H9 (cell line): ENCODE measurements around the gene GALNT5. TPM values are rescaled to one million over a fixed set of nuclear protein-coding genes. Genes with fewer than 3 reads are reported as not detected.

Experiments used
- DNase-seq: peaks from one replicate; pipeline ENCODE4 v3.0.0-alpha.2; 2017
- H2AFZ ChIP-seq: one replicate; pipeline ENCODE4 v1.6.1; 2013; ENCODE audit warnings: mild to moderate bottlenecking, low read length, control low read depth, moderate library complexity
- H2AK5ac ChIP-seq: 2 replicates; pipeline ENCODE4 v1.6.1; 2013; ENCODE audit warnings: low read length, control low read depth, mixed read lengths; ENCODE audit not compliant: insufficient read length
- H2BK120ac ChIP-seq: one replicate; pipeline ENCODE4 v1.6.1; 2013; ENCODE audit warnings: low read depth, mild to moderate bottlenecking, low read length, control low read depth, inconsistent platforms; ENCODE audit not compliant: poor library complexity, severe bottlenecking
- H2BK12ac ChIP-seq: 2 replicates; pipeline ENCODE4 v1.6.1; 2013; ENCODE audit warnings: low read length, control low read depth, mixed read lengths, low read depth; ENCODE audit not compliant: insufficient read length
- H2BK15ac ChIP-seq: 2 replicates; pipeline ENCODE4 v1.6.1; 2013; ENCODE audit warnings: low read depth, low read length, control low read depth
- H2BK20ac ChIP-seq: one replicate; pipeline ENCODE4 v1.6.1; 2013; ENCODE audit warnings: low read depth, mild to moderate bottlenecking, low read length, control low read depth, inconsistent platforms; ENCODE audit not compliant: poor library complexity, severe bottlenecking
- H2BK5ac ChIP-seq: 2 replicates; pipeline ENCODE4 v1.6.1; 2013; ENCODE audit warnings: low read length, control low read depth, mixed read lengths; ENCODE audit not compliant: insufficient read length
- H3K14ac ChIP-seq: 2 replicates; pipeline ENCODE4 v1.6.1; 2013; ENCODE audit warnings: low read length, control low read depth; ENCODE audit not compliant: insufficient read depth
- H3K18ac ChIP-seq: 2 replicates; pipeline ENCODE4 v1.6.1; 2013; ENCODE audit warnings: low read depth, mild to moderate bottlenecking, mixed read lengths, low read length, control low read depth; ENCODE audit not compliant: insufficient read length
- H3K23ac ChIP-seq: 2 replicates; pipeline ENCODE4 v1.6.1; 2013; ENCODE audit warnings: low read length, control low read depth, mixed read lengths, low read depth; ENCODE audit not compliant: insufficient read length
- H3K23me2 ChIP-seq: 2 replicates; pipeline ENCODE4 v1.6.1; 2013; ENCODE audit warnings: low read depth, mild to moderate bottlenecking, mixed read lengths, low read length, control low read depth; ENCODE audit not compliant: insufficient read length, poor library complexity, severe bottlenecking
- H3K27ac ChIP-seq: 2 replicates; pipeline ENCODE4 v1.5.1; 2013; ENCODE audit warnings: low read length, control low read depth, mixed read lengths, low read depth; ENCODE audit not compliant: insufficient read length
- H3K27me3 ChIP-seq: 2 replicates; pipeline ENCODE4 v1.6.1; 2013; ENCODE audit warnings: low read length, control low read depth, inconsistent platforms; ENCODE audit not compliant: insufficient read depth
- H3K4ac ChIP-seq: 2 replicates; pipeline ENCODE4 v1.6.1; 2013; ENCODE audit warnings: low read depth, mild to moderate bottlenecking, control low read depth, inconsistent platforms, low read length, moderate library complexity
- H3K4me1 ChIP-seq: 2 replicates; pipeline ENCODE4 v1.6.1; 2013; ENCODE audit warnings: low read length, control low read depth, inconsistent platforms; ENCODE audit not compliant: insufficient read depth
- H3K4me2 ChIP-seq: 2 replicates; pipeline ENCODE4 v1.6.1; 2013; ENCODE audit warnings: low read length, control low read depth, mixed read lengths; ENCODE audit not compliant: insufficient read length, insufficient read depth
- H3K56ac ChIP-seq: 2 replicates; pipeline ENCODE4 v1.6.1; 2013; ENCODE audit warnings: low read depth, mild to moderate bottlenecking, mixed read lengths, low read length, control low read depth; ENCODE audit not compliant: insufficient read length
- H3K79me1 ChIP-seq: 2 replicates; pipeline ENCODE4 v1.6.1; 2013; ENCODE audit warnings: low read depth, mild to moderate bottlenecking, moderate library complexity, low read length, control low read depth, inconsistent platforms; ENCODE audit not compliant: insufficient read depth, poor library complexity, severe bottlenecking
- H3K79me2 ChIP-seq: 2 replicates; pipeline ENCODE4 v1.6.1; 2013; ENCODE audit warnings: low read length, control low read depth, inconsistent platforms; ENCODE audit not compliant: insufficient read depth
- H3K9ac ChIP-seq: 2 replicates; pipeline ENCODE4 v1.6.1; 2013; ENCODE audit warnings: low read length, control low read depth, mixed read lengths; ENCODE audit not compliant: insufficient read length; ENCODE audit errors: extremely low read depth
- H3K9me3 ChIP-seq: one replicate; pipeline ENCODE4 v1.6.1; 2013; ENCODE audit warnings: low read depth, low read length, inconsistent platforms; ENCODE audit not compliant: control insufficient read depth
- H3T11ph ChIP-seq: one replicate; pipeline ENCODE4 v1.6.1; 2013; ENCODE audit warnings: mild to moderate bottlenecking, low read length, control low read depth, inconsistent platforms
- H4K20me1 ChIP-seq: one replicate; pipeline ENCODE4 v1.6.1; 2013; ENCODE audit not compliant: control insufficient read depth, insufficient read length, insufficient read depth
- H4K5ac ChIP-seq: 2 replicates; pipeline ENCODE4 v1.6.1; 2013; ENCODE audit warnings: low read depth, mild to moderate bottlenecking, mixed read lengths, low read length, control low read depth; ENCODE audit not compliant: insufficient read length
- H4K8ac ChIP-seq: replicated peaks from 2 replicates; pipeline ENCODE4 v1.6.1; 2013; ENCODE audit warnings: low read length, control low read depth, mixed read lengths, low read depth; ENCODE audit not compliant: insufficient read length
- H4K91ac ChIP-seq: 2 replicates; pipeline ENCODE4 v1.6.1; 2013; ENCODE audit warnings: low read depth, mild to moderate bottlenecking, moderate library complexity, mixed read lengths, low read length, control low read depth; ENCODE audit not compliant: insufficient read length
- H3K27ac Mint-ChIP-seq, 3 experiments: 2 replicates in 2 of 3; 3 replicates in 1 of 3; pipeline ENCODE4 v1.8.0; 2020 to 2021; ENCODE audit warnings: mixed read lengths in 3 of 3, mild to moderate bottlenecking in 1 of 3, moderate library complexity in 1 of 3
- H3K27me3 Mint-ChIP-seq: 2 replicates; pipeline ENCODE4 v1.8.0; 2021; ENCODE audit warnings: low read depth, mild to moderate bottlenecking, moderate library complexity, mixed read lengths
- H3K36me3 Mint-ChIP-seq, 3 experiments: 2 replicates in 2 of 3; 3 replicates in 1 of 3; pipeline ENCODE4 v1.8.0; 2020 to 2021; ENCODE audit warnings: low read depth in 3 of 3, mixed read lengths in 3 of 3; ENCODE audit not compliant: insufficient read depth in 1 of 3
- H3K4me1 Mint-ChIP-seq, 2 experiments: 2 replicates each; pipeline ENCODE4 v1.8.0; 2020; ENCODE audit warnings: mixed read lengths in 2 of 2
- H3K4me3 Mint-ChIP-seq, 2 experiments: 2 replicates in 1 of 2; 3 replicates in 1 of 2; pipeline ENCODE4 v1.8.0; 2020 to 2021; ENCODE audit warnings: mild to moderate bottlenecking in 2 of 2, mixed read lengths in 2 of 2, moderate library complexity in 1 of 2
- H3K9me3 Mint-ChIP-seq, 2 experiments: 2 replicates in 1 of 2; 3 replicates in 1 of 2; pipeline ENCODE4 v1.8.0; 2020; ENCODE audit warnings: mild to moderate bottlenecking in 2 of 2, mixed read lengths in 2 of 2, moderate library complexity in 1 of 2
- CTCF ChIP-seq: fragments of 200-600 bp; sonication (generic); conservative IDR thresholded peaks from 3 replicates; pipeline ENCODE4 v1.8.0; 2021; ENCODE audit warnings: antibody characterized with exemption, mild to moderate bottlenecking
- WGBS: extraction: QIAGEN DNeasy Blood & Tissue Kit; methylation state at CpG from one replicate; pipeline ENCODE4 v1.1.7; 2013; ENCODE audit warnings: missing lambda C conversion rate, low lambda C conversion rate, mixed read lengths; ENCODE audit not compliant: insufficient read length; ENCODE audit errors: extremely low coverage; 5-methylcytosine and 5-hydroxymethylcytosine counted together
- total RNA-seq: library from RNA; stranded (reverse); gene quantifications from 2 replicates; pipeline ENCODE4 v1.2.1, GENCODE V29; 2021

The GALNT5 gene
- total RNA-seq, 1 experiment from 2014 or later, result 0.17 TPM

GRCh38 chr2:157296490-157296889, 39.0 kb downstream of the GALNT5 start:
- Histone ChIP-seq H3K4me2 (no peak overlapping the region), H3K18ac (no peak overlapping the region), H3K27ac (no peak overlapping the region), H4K20me1 (no peaks in the 10 kb centered on the region), H2AK5ac (no peak overlapping the region), H2BK12ac (no peak overlapping the region), H2BK120ac (no peak overlapping the region), H3K79me2 (no peaks in the 10 kb centered on the region), H3K4me1 (no peaks in the 10 kb centered on the region), H3K4ac (no peak overlapping the region), H2BK15ac (no peak overlapping the region), H2BK20ac (no peak overlapping the region), H4K8ac (no peak overlapping the region), H3T11ph (no peak overlapping the region), H3K9ac (no peak overlapping the region), H3K14ac (no peak overlapping the region), H3K23ac (no peak overlapping the region), H4K91ac (no peak overlapping the region), H3K56ac (no peak overlapping the region), H3K27me3 (no peaks in the 10 kb centered on the region), H2AFZ (no peak overlapping the region), H3K9me3 (no peaks in the 10 kb centered on the region), H3K79me1 (no peaks in the 10 kb centered on the region), H2BK5ac (no peak overlapping the region), H3K23me2 (no peaks in the 10 kb centered on the region), H4K5ac (no peak overlapping the region)
- Mint-ChIP-seq H3K36me3 (no peaks in the 10 kb centered on the region), H3K4me3 (no peak overlapping the region), H3K27me3 (no peaks in the 10 kb centered on the region), H3K9me3 (no peaks in the 10 kb centered on the region), H3K27ac (no peak overlapping the region), H3K4me1 (no peaks in the 10 kb centered on the region)
- WGBS, result no CpG with 5 or more reads among the region's 1 CpG
- TF ChIP-seq CTCF, result no peak
- DNase-seq, result no peak
